SJCRH30 (cell line): ENCODE measurements around the gene TSHZ2. TPM values are rescaled to one million over a fixed set of nuclear protein-coding genes. Genes with fewer than 3 reads are reported as not detected.

ENCODE experiments used
- DNase-seq, 2 experiments: peaks; one replicate each; pipeline ENCODE4 v3.0.0-alpha.2; 2015 to 2020
- H3K27ac ChIP-seq: fragments of 250-450 bp; sonication (Bioruptor Pico); 2 replicates; pipeline ENCODE4 v1.5.1; 2020; ENCODE audit warnings: mild to moderate bottlenecking, moderate library complexity
- H3K27me3 ChIP-seq: fragments of 250-450 bp; sonication (Bioruptor Pico); 2 replicates; pipeline ENCODE4 v1.5.1; 2020; ENCODE audit warnings: mild to moderate bottlenecking, moderate library complexity
- H3K36me3 ChIP-seq: fragments of 250-450 bp; sonication (Bioruptor Pico); 2 replicates; pipeline ENCODE4 v1.5.1; 2020; ENCODE audit warnings: mild to moderate bottlenecking, moderate library complexity
- H3K4me1 ChIP-seq: fragments of 250-450 bp; sonication (Bioruptor Pico); 2 replicates; pipeline ENCODE4 v1.5.1; 2020; ENCODE audit warnings: mild to moderate bottlenecking, moderate library complexity
- H3K4me3 ChIP-seq: fragments of 250-450 bp; sonication (Bioruptor Pico); 2 replicates; pipeline ENCODE4 v1.5.1; 2020; ENCODE audit warnings: mild to moderate bottlenecking, moderate library complexity
- H3K9me3 ChIP-seq: fragments of 250-450 bp; sonication (Bioruptor Pico); replicated peaks from 2 replicates; pipeline ENCODE4 v1.5.1; 2020; ENCODE audit warnings: mild to moderate bottlenecking, moderate library complexity
- total RNA-seq: library from RNA; depleted of rRNA; stranded (reverse); fragments of >200 nt; shearing (Covaris generic); gene quantifications from 2 replicates; pipeline ENCODE4 v1.2.3, GENCODE V29; 2014

TSHZ2 gene
- total RNA-seq, 1 experiment from 2014 or later = not detected

DNA sequence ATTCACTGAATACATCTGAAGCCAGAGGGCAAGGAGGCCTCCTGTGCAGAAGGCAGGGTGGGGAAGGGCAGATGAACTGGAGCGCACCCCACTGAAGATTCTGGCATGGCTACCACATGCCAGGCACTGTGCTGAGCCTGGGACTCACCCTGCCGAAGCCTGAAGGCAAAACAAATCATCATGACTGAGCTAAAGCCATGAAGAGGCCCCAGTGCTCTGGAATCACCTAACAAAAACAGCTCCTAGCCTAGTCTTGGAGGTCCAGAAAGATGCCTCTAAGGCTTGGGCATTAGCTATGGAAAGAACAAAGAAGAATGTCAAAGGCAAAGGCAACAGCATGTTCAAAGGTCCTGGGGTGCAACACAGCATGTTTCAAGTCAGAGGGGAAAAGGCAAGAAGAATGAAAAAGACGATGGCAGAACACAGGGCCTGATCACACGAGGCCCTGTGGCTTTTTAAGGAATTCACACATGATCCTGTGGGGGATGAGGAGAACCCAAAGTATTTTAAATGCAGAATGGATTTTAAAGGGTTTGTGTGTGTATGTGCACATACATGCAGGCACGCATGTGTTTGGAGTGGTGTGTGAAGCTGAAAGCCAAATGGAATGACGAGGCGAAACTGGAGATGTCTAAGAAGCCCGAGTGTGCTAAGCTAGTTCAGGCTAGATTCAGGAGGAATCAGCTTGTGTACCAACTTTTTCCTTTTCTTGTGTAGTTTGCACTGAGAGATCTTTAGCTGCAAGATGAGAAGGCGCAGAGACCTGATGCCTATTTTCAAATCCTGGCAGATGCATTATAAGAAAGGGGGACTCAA is 360.1 kb downstream of the TSHZ2 start:
- H3K27me3 ChIP-seq = no peaks in the 10 kb centered on the region; the same call in 1 of the 2 replicates
- no peak for DNase-seq
- H3K4me3 ChIP-seq = no peak overlapping the region
- H3K27ac ChIP-seq = no peak overlapping the region
- no peaks in the 10 kb centered on the region for H3K36me3 ChIP-seq
- H3K9me3 ChIP-seq = no peaks in the 10 kb centered on the region
- peaks cover 7% of the 10 kb centered on the region; the same call in 1 of the 2 replicates for H3K4me1 ChIP-seq

DNA sequence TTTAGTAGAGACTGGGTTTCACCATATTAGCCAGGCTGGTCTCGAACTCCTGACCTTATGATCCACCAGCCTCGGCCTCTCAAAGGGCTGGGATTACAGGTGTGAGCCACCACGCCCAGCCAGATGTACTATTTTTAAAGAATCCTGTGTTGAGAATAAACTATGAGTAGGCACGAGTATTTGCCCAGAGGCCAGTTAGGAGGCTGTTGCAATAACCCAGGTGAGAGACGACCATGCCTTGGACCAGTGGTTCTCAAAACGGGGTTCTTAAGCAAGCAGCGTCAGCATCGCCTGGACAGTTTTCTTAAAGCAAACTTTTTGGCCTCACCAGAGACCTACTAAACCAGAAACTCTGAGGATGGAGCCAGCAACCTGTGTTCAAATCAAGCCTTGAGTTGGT is 362.7 kb downstream of the TSHZ2 start:
- H3K9me3 ChIP-seq = no peaks in the 10 kb centered on the region
- no peaks in the 10 kb centered on the region; the same call in 1 of the 2 replicates for H3K27me3 ChIP-seq
- peaks cover 7% of the 10 kb centered on the region; the same call in 1 of the 2 replicates for H3K4me1 ChIP-seq
- H3K27ac ChIP-seq = no peak overlapping the region
- DNase-seq = no peak
- H3K36me3 ChIP-seq = no peaks in the 10 kb centered on the region
- H3K4me3 ChIP-seq = no peak overlapping the region

DNA sequence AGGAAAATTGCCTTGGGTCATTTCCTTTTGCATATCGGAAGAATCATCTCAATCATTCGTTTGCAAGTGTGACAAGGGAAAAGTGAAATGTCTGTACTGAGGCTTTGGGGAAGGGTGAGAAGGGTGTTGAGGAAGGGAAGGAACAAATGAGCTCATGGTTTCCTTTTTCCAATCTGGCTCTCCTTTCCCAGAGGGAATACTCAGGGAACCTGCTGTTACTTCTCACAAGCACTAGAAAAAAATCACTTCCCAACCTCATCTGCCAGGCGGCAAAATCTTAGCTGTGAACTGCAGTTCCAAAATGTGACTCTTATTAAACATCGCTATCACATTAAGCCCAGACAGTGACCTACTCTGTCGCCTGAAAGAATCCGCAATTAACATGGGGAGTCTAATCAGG is 363.4 kb downstream of the TSHZ2 start:
- no peak for DNase-seq
- Histone ChIP-seq H3K4me1 (peaks cover 7% of the 10 kb centered on the region; the same call in 1 of the 2 replicates), H3K36me3 (no peaks in the 10 kb centered on the region), H3K4me3 (no peak overlapping the region), H3K27me3 (peaks cover under 1% of the 10 kb centered on the region; the same call in 1 of the 2 replicates), H3K27ac (no peak overlapping the region), H3K9me3 (no peaks in the 10 kb centered on the region)

DNA sequence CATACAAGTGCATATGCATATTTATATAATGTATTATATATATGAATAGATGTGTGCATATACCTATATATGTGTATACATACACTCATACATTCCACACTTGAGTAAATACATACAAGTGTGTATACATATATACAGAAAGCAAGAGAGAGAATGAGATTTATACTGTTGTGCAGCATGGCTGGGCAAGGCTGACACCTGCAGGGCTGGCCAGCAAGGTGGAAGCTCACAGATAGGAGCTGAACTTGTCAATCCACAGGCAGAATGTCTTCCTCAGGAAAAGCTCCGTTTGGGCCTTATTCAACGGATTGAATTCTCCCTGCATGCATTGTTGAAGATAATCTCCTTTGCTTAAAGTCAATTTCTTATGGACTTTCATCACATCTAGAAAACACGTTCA is 364.7 kb downstream of the TSHZ2 start:
- Histone ChIP-seq H3K4me3 (no peak overlapping the region), H3K27me3 (peaks cover 7% of the 10 kb centered on the region; the same call in 1 of the 2 replicates), H3K36me3 (no peaks in the 10 kb centered on the region), H3K4me1 (no peaks in the 10 kb centered on the region; the same call in 1 of the 2 replicates), H3K9me3 (no peaks in the 10 kb centered on the region), H3K27ac (no peak overlapping the region)
- DNase-seq = no peak

DNA sequence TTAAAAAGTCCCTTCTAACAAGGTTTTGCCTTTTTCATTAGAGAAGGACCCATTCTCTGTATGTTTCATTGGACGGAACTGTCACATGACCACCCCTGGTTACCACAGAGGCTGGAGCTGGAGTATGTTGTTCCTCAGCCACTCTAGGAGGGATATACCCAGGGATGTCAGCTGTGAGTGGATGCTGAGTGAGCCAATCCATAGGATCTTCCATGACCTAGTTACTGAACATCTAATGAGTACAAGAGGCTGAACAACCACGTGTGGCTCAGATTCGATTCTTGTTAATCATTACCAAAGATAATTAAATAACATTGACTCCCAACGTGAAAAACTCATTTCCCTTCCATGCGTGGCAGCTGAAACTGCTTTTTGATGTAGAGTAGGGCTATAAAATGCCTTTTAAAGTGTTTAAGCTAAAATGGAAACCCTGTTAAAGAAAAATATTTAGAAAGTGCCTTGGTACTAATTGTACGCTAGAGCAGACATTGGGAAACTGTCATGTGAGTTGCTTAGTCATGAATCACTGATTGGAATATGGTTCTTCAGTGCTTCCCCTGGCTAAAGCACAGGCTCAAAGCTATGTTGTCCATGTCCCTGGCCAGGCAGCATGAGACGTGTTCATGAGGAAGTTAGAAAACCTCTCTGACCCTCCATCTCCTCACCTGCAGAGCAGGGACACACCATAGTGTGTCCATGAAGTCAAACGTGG is 365.4 kb downstream of the TSHZ2 start:
- no peak overlapping the region for H3K4me3 ChIP-seq
- H3K9me3 ChIP-seq = no peaks in the 10 kb centered on the region
- no peak overlapping the region for H3K27ac ChIP-seq
- no peaks in the 10 kb centered on the region for H3K4me1 ChIP-seq
- H3K36me3 ChIP-seq = no peaks in the 10 kb centered on the region
- no peak for DNase-seq
- H3K27me3 ChIP-seq = peaks cover 7% of the 10 kb centered on the region; the same call in 1 of the 2 replicates

DNA sequence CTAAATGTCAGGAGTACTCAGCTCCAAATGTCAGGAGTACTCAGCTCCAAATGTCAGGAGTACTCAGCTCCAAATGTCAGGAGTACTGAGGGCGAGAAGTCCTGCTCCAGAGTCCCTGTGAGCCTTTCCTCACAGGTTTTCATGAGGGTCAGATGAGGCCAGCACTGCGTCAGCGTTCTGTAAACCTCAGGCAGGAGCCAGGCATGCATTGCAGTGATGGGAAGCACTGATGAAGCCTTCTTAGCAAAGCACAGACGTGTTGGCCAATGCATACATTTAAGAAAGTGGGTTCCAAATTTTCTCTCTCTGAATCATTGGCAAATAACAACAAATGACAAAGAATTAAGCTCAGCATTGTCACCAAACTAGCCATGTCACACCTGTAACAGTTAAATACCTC is 366.6 kb downstream of the TSHZ2 start:
- no peak overlapping the region for H3K4me3 ChIP-seq
- H3K27me3 ChIP-seq = peaks cover 7% of the 10 kb centered on the region; the same call in 1 of the 2 replicates
- no peaks in the 10 kb centered on the region for H3K36me3 ChIP-seq
- no peaks in the 10 kb centered on the region for H3K4me1 ChIP-seq
- H3K9me3 ChIP-seq = no peaks in the 10 kb centered on the region
- DNase-seq = no peak
- no peak overlapping the region for H3K27ac ChIP-seq

DNA sequence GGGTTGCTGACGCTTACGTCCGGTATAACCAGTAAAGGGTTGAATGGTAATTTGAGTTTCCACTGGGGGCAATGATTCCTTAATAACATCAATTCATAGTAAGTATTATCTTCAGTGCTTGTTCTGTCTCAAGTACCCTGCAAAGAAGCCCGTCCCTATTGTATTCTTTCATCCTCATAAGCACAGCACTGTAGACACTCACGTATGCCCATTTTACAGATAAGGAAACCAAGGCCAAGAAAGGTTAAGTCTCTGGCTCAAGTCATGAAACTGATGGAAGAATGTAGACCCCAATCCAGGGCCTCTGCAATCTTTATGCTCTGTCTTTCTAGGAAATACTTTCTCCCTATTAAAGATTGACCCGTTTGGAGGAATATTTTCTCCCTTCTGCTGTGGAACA is 370.3 kb downstream of the TSHZ2 start:
- H3K4me1 ChIP-seq = no peaks in the 10 kb centered on the region
- H3K4me3 ChIP-seq = no peak overlapping the region

DNA sequence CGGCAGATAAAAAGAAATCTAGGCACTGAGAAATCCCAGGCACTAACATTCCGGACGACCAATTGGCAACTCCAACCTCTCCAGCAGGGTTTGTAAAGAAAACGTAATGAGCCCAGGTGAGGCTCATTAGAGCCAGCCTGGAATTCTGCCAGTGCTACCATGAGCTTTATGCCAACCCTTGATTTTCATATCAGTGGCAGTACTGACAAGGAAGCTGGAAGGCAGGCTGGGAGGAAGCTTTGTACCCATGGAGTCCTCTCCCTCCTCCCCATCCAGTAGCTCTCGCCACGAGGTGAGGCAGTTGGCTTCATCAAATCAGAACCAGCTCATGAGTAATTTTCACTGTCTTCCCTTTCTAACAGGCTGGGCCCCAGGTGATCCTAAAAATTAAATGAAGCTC is 371.3 kb downstream of the TSHZ2 start:
- Histone ChIP-seq H3K4me3 (no peak overlapping the region), H3K36me3 (no peaks in the 10 kb centered on the region), H3K9me3 (no peaks in the 10 kb centered on the region), H3K4me1 (no peaks in the 10 kb centered on the region), H3K27me3 (peaks cover 8% of the 10 kb centered on the region), H3K27ac (no peak overlapping the region)
- no peak for DNase-seq

More for the DNA sequence above, 370.3 kb downstream of the TSHZ2 start:
- no peaks in the 10 kb centered on the region for H3K36me3 ChIP-seq
- no peaks in the 10 kb centered on the region for H3K9me3 ChIP-seq
- H3K27ac ChIP-seq = no peak overlapping the region
- peaks cover 7% of the 10 kb centered on the region; the same call in 1 of the 2 replicates for H3K27me3 ChIP-seq
- no peak for DNase-seq

DNA sequence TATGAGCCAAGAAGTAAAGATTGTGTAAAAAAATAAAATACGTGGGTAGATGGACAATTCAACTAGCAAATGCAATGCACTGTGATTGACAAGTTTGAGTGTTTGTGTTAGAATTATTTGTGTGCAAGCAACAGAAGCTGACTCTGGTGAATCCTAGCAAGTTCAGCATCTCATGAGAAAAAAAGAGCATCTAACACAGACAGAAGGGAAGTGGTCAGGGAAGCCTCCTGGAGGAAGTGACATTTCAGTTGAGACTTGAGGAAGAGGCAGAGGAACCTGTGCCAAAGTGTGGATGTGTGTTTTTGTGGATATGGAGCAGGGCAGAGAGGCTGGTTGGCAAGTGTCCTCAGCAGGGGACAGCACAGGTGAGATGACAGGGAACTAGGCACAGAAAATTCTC is 372.7 kb downstream of the TSHZ2 start:
- no peak overlapping the region for H3K27ac ChIP-seq
- no peaks in the 10 kb centered on the region for H3K9me3 ChIP-seq
- peaks cover 9% of the 10 kb centered on the region for H3K27me3 ChIP-seq
- H3K36me3 ChIP-seq = no peaks in the 10 kb centered on the region
- no peak overlapping the region for H3K4me3 ChIP-seq
- DNase-seq = no peak
- H3K4me1 ChIP-seq = no peaks in the 10 kb centered on the region

DNA sequence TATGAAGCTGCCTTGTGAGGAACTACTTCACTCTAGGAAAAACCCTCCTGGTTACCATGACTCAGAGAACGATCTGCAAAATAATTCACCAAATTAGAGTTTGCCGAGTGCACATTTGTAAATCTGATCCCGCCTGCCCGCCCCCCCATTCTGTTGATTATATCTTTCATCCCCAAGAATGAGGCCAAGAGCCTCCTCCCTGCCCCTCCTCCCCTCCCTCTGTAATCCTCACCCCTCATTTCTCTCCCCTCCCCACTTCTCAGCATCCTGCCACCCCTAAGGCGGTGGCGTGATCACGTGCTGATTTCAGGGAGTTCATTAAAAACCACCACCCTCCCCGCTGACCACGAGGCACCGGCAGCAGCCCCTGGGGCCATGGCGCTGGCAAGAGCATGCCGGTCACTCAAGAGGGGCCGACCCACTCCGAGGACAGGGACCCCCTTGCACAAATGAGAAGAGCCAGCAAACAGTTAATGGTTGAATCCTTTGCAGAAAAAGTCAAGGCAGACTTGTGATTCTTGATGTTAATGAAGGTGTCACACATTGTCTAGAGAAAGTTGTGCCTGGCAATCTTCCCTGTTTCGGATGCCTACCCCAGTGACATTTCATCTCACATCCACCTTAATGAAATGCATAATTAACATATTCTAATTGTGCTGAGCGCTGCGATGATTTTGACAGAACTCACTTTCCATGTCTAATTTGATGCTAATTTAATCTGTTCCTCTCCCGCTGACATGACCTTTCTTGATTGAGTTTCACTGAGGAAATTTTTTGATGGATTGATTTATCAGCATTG is 373.6 kb downstream of the TSHZ2 start:
- no peak for DNase-seq
- H3K36me3 ChIP-seq = no peaks in the 10 kb centered on the region

DNA sequence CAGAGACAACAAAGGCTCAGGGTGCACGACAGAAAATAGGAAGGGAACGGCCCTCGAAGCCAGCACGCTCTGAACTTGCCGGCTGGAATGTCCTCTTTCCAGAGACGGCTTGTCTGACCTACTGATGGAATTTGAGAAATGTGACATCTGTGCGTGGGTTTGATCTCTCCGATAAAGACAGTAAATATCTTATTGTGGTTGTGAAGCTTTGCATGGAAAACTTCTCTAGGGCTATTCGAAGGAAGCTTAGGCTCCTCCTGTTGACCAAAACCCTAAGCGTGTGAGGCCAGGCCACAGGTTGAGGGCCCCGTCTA is 374.1 kb downstream of the TSHZ2 start:
- peaks cover 3% of the 10 kb centered on the region; the same call in 1 of the 2 replicates for H3K27me3 ChIP-seq
- H3K4me3 ChIP-seq = no peak overlapping the region
- H3K36me3 ChIP-seq = no peaks in the 10 kb centered on the region
- H3K9me3 ChIP-seq = no peaks in the 10 kb centered on the region
- DNase-seq = no peak
- H3K4me1 ChIP-seq = no peaks in the 10 kb centered on the region
- no peak overlapping the region for H3K27ac ChIP-seq

More for the DNA sequence above, 373.6 kb downstream of the TSHZ2 start:
- Histone ChIP-seq H3K9me3 (no peaks in the 10 kb centered on the region), H3K27me3 (peaks cover 7% of the 10 kb centered on the region), H3K27ac (no peak overlapping the region), H3K4me3 (no peak overlapping the region), H3K4me1 (no peaks in the 10 kb centered on the region)

DNA sequence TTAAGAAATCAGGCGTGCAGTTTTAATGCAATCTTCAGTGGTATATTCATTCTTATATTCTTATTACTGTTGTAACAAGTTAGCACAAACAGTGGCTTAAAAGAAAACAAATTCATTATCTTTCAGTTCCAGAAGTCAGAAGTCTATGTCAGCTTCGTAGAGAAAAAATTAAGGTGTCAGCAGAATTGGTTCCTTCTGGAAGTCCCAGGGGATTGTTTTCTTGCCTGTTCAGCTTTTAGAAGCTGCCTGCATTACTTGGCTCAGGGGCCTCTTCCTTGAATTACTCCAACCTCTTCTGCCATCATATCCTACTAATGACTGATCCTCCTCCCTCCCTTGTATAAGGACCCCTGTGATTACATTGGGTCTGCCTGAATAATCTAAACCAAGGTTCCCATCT is 377.6 kb downstream of the TSHZ2 start:
- Histone ChIP-seq H3K9me3 (no peaks in the 10 kb centered on the region), H3K4me3 (no peak overlapping the region), H3K4me1 (no peaks in the 10 kb centered on the region), H3K36me3 (no peaks in the 10 kb centered on the region), H3K27ac (no peak overlapping the region), H3K27me3 (peaks cover 7% of the 10 kb centered on the region)
- DNase-seq = no peak

DNA sequence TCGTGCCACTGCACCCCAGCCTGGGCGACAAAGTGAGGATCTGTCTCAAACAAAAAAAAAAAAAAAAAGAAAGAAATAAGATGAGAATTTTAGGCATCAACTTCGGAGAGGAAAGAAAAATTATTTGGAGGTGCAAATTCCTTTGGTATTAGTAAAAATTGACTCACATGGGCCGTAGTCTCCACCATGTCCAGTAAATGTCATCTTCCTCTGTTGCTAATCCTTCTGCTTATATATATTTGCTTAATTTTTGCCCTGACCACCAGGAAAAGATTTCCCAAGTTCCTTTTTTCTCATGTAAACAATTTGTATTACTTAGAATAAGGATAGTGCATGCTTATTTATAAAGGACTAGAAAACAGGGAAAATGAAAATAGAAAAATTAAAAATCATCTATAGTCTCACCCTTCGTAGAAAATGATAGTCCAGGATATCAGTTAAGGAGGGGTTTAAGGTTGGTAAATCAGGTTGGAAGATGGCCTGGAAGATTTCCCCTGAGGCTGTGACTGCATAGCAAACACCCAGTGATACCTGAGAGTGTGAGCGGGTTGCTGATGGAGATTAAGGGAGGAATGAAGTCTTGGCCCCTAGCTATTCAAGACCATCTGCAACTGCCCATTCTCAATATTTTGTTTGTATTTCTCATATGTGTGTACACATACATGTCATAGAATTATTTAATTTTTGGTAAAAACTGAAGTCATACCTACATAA is 380.7 kb downstream of the TSHZ2 start:
- Histone ChIP-seq H3K36me3 (no peaks in the 10 kb centered on the region), H3K9me3 (no peaks in the 10 kb centered on the region; the same call in 1 of the 2 replicates), H3K4me1 (no peaks in the 10 kb centered on the region), H3K27me3 (peaks cover 7% of the 10 kb centered on the region), H3K27ac (no peak overlapping the region), H3K4me3 (no peak overlapping the region)
- DNase-seq = no peak

DNA sequence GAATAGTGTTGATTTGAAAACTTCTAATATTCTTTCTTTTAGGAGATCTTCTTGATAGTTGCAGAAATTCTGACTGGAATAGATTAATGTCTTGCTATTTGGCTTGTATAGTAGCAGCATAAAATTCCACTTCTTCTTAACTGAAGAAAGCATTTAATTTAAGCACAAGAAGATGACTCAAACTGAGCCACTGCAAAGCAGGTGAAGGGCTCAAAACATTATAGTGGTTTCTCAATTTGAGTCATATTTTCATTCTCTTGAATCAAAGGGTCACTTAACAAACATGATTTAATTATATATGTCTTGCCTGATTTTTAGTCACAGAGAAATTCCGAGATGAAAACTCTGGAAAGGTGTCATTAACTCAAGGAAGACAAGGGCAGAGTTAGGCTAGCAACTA is 382.2 kb downstream of the TSHZ2 start:
- H3K9me3 ChIP-seq = no peaks in the 10 kb centered on the region; the same call in 1 of the 2 replicates
- DNase-seq = no peak
- H3K27ac ChIP-seq = no peak overlapping the region
- H3K4me1 ChIP-seq = no peaks in the 10 kb centered on the region
- peaks cover 4% of the 10 kb centered on the region for H3K27me3 ChIP-seq
- H3K4me3 ChIP-seq = no peak overlapping the region
- no peaks in the 10 kb centered on the region for H3K36me3 ChIP-seq
